ENCODE data around the gene PIGL. TPM values are rescaled to one million over a fixed set of nuclear protein-coding genes. Genes with fewer than 3 reads are reported as not detected.
"Not testable (repeated sequence)": the region's sequence is repeated elsewhere in the genome, so short reads cannot be mapped to it uniquely, and the experiment has no call there.

Gene PIGL
- total and polyA plus RNA-seq, 4 donors: 24.0 to 39.7 (median 27.8) TPM

GRCh38 chr17:16197276-16197675 lies 19.7 kb upstream of the PIGL start:
- Histone ChIP-seq H3K9me3 (ENCODE audit: control insufficient read depth, insufficient read depth, low read length) (no peaks in the 10 kb centered on the region), H3K27ac (ENCODE audit: low read depth, low read length) (no peak overlapping the region), H3K4me3 (ENCODE audit: low read depth, low read length) (no peak overlapping the region), H3K36me3 (ENCODE audit: control insufficient read depth, insufficient read depth, low read length) (peaks cover 9% of the 10 kb centered on the region), H3K4me1 (ENCODE audit: control insufficient read depth, insufficient read depth, low read length) (no peaks in the 10 kb centered on the region), H3K27me3 (ENCODE audit: control insufficient read depth, insufficient read depth, low read length) (no peaks in the 10 kb centered on the region)
- no CpG with 5 or more reads among the region's 1 CpG for WGBS (ENCODE audit: insufficient coverage)
- DNase-seq (ENCODE audit: low read depth in 4 of 6, low spot score in 6 of 6): no peak

- H3K27me3 ChIP-seq (ENCODE audit: control insufficient read depth, insufficient read depth, low read length): no peaks in the 10 kb centered on the region
- H3K36me3 ChIP-seq (ENCODE audit: control insufficient read depth, insufficient read depth, low read length): peaks cover 4% of the 10 kb centered on the region
- no peaks in the 10 kb centered on the region for H3K4me1 ChIP-seq (ENCODE audit: control insufficient read depth, insufficient read depth, low read length)
- no peak overlapping the region for H3K4me3 ChIP-seq (ENCODE audit: low read depth, low read length)
- WGBS (ENCODE audit: insufficient coverage): 90% methylated on average over 4 of the region's 6 CpGs
- no peaks in the 10 kb centered on the region for H3K9me3 ChIP-seq (ENCODE audit: control insufficient read depth, insufficient read depth, low read length)
- no peak for DNase-seq (ENCODE audit: low read depth in 4 of 6, low spot score in 6 of 6)
- no peak overlapping the region for H3K27ac ChIP-seq (ENCODE audit: low read depth, low read length)
Observed at GRCh38 chr17:16199093-16199492, 17.9 kb upstream of the PIGL start.

- not testable (repeated sequence) for H3K36me3 ChIP-seq (ENCODE audit: control insufficient read depth, insufficient read depth, low read length); H3K9me3 ChIP-seq (ENCODE audit: control insufficient read depth, insufficient read depth, low read length); DNase-seq (ENCODE audit: low read depth in 4 of 6, low spot score in 6 of 6); H3K4me3 ChIP-seq (ENCODE audit: low read depth, low read length); H3K27me3 ChIP-seq (ENCODE audit: control insufficient read depth, insufficient read depth, low read length); H3K4me1 ChIP-seq (ENCODE audit: control insufficient read depth, insufficient read depth, low read length); H3K27ac ChIP-seq (ENCODE audit: low read depth, low read length)
- WGBS (ENCODE audit: insufficient coverage): 94% methylated on average over 8 of the region's 13 CpGs
Observed at GRCh38 chr17:16201693-16202131, 15.3 kb upstream of the PIGL start.

GRCh38 chr17:16202554-16203500 lies 14.2 kb upstream of the PIGL start:
- not testable (repeated sequence) for H3K4me1 ChIP-seq (ENCODE audit: control insufficient read depth, insufficient read depth, low read length); DNase-seq (ENCODE audit: low read depth in 4 of 6, low spot score in 6 of 6); H3K36me3 ChIP-seq (ENCODE audit: control insufficient read depth, insufficient read depth, low read length); H3K27me3 ChIP-seq (ENCODE audit: control insufficient read depth, insufficient read depth, low read length); H3K9me3 ChIP-seq (ENCODE audit: control insufficient read depth, insufficient read depth, low read length); H3K4me3 ChIP-seq (ENCODE audit: low read depth, low read length); H3K27ac ChIP-seq (ENCODE audit: low read depth, low read length)
- 59% methylated on average over 4 of the region's 5 CpGs for WGBS (ENCODE audit: insufficient coverage)

GRCh38 chr17:16204763-16205162 lies 12.2 kb upstream of the PIGL start:
- H3K9me3 ChIP-seq (ENCODE audit: control insufficient read depth, insufficient read depth, low read length); H3K27ac ChIP-seq (ENCODE audit: low read depth, low read length); H3K36me3 ChIP-seq (ENCODE audit: control insufficient read depth, insufficient read depth, low read length); DNase-seq (ENCODE audit: low read depth in 4 of 6, low spot score in 6 of 6); H3K4me3 ChIP-seq (ENCODE audit: low read depth, low read length); H3K4me1 ChIP-seq (ENCODE audit: control insufficient read depth, insufficient read depth, low read length); H3K27me3 ChIP-seq (ENCODE audit: control insufficient read depth, insufficient read depth, low read length): not testable (repeated sequence)
- whole genome bisulfite sequencing (ENCODE audit: insufficient coverage): 100% methylated on average over 2 of the region's 6 CpGs

GRCh38 chr17:16211590-16211989 lies 5.4 kb upstream of the PIGL start:
- Histone ChIP-seq H3K27me3 (ENCODE audit: control insufficient read depth, insufficient read depth, low read length) (no peaks in the 10 kb centered on the region), H3K36me3 (ENCODE audit: control insufficient read depth, insufficient read depth, low read length) (no peaks in the 10 kb centered on the region), H3K4me1 (ENCODE audit: control insufficient read depth, insufficient read depth, low read length) (peaks cover 13% of the 10 kb centered on the region), H3K9me3 (ENCODE audit: control insufficient read depth, insufficient read depth, low read length) (no peaks in the 10 kb centered on the region), H3K27ac (ENCODE audit: low read depth, low read length) (no peak overlapping the region), H3K4me3 (ENCODE audit: low read depth, low read length) (no peak overlapping the region)
- WGBS (ENCODE audit: insufficient coverage): no CpG with 5 or more reads among the region's 3 CpGs
- no peak for DNase-seq (ENCODE audit: low read depth in 4 of 6, low spot score in 6 of 6)

GRCh38 chr17:16212793-16213192 lies 4.2 kb upstream of the PIGL start:
- no peaks in the 10 kb centered on the region for H3K36me3 ChIP-seq (ENCODE audit: control insufficient read depth, insufficient read depth, low read length)
- peaks cover 13% of the 10 kb centered on the region for H3K4me1 ChIP-seq (ENCODE audit: control insufficient read depth, insufficient read depth, low read length)
- H3K27me3 ChIP-seq (ENCODE audit: control insufficient read depth, insufficient read depth, low read length): no peaks in the 10 kb centered on the region
- 93% methylated on average over 3 of the region's 6 CpGs for WGBS (ENCODE audit: insufficient coverage)
- H3K4me3 ChIP-seq (ENCODE audit: low read depth, low read length): no peak overlapping the region
- H3K27ac ChIP-seq (ENCODE audit: low read depth, low read length): no peak overlapping the region
- no peaks in the 10 kb centered on the region for H3K9me3 ChIP-seq (ENCODE audit: control insufficient read depth, insufficient read depth, low read length)
- no peak for DNase-seq (ENCODE audit: low read depth in 4 of 6, low spot score in 6 of 6)

GRCh38 chr17:16214190-16215001 lies 2.6 kb upstream of the PIGL start:
- H3K4me1 ChIP-seq (ENCODE audit: control insufficient read depth, insufficient read depth, low read length): peaks cover 13% of the 10 kb centered on the region
- H3K27ac ChIP-seq (ENCODE audit: low read depth, low read length): peak overlapping the region; percentile 95
- WGBS (ENCODE audit: insufficient coverage): under 1% methylated on average over 13 of the region's 16 CpGs

GRCh38 chr17:16215002-16215272 lies 2.1 kb upstream of the PIGL start:
- Histone ChIP-seq H3K9me3 (ENCODE audit: control insufficient read depth, insufficient read depth, low read length) (no peaks in the 10 kb centered on the region), H3K27me3 (ENCODE audit: control insufficient read depth, insufficient read depth, low read length) (no peaks in the 10 kb centered on the region), H3K4me3 (ENCODE audit: low read depth, low read length) (peak overlapping the region; percentile 67), H3K27ac (ENCODE audit: low read depth, low read length) (peak overlapping the region; percentile 95), H3K4me1 (ENCODE audit: control insufficient read depth, insufficient read depth, low read length) (peaks cover 13% of the 10 kb centered on the region), H3K36me3 (ENCODE audit: control insufficient read depth, insufficient read depth, low read length) (peaks cover 6% of the 10 kb centered on the region)
- WGBS (ENCODE audit: insufficient coverage): under 1% methylated on average over 27 of the region's 27 CpGs
- DNase-seq (ENCODE audit: low read depth in 4 of 6, low spot score in 6 of 6): peak in 2 of 6 donors; percentile 19 to 31

More at GRCh38 chr17:16214190-16215001, 2.6 kb upstream of the PIGL start:
- Histone ChIP-seq H3K27me3 (ENCODE audit: control insufficient read depth, insufficient read depth, low read length) (no peaks in the 10 kb centered on the region), H3K9me3 (ENCODE audit: control insufficient read depth, insufficient read depth, low read length) (no peaks in the 10 kb centered on the region), H3K36me3 (ENCODE audit: control insufficient read depth, insufficient read depth, low read length) (peaks cover 4% of the 10 kb centered on the region), H3K4me3 (ENCODE audit: low read depth, low read length) (peak overlapping the region; percentile 67)
- DNase-seq (ENCODE audit: low read depth in 4 of 6, low spot score in 6 of 6): peak in 1 of 6 donors; percentile 21

Measured in spinal cord (tissue), 10 donors.